ENCODE results near the gene NASP. TPM values are rescaled to one million over a fixed set of nuclear protein-coding genes. Genes with fewer than 3 reads are reported as not detected.

NASP gene
- total and polyA plus RNA-seq, 2 of the 13 experiments (the other 11 are each of a cell fraction or from before 2014, with no cell fraction given), result 132 to 256 TPM

DNA sequence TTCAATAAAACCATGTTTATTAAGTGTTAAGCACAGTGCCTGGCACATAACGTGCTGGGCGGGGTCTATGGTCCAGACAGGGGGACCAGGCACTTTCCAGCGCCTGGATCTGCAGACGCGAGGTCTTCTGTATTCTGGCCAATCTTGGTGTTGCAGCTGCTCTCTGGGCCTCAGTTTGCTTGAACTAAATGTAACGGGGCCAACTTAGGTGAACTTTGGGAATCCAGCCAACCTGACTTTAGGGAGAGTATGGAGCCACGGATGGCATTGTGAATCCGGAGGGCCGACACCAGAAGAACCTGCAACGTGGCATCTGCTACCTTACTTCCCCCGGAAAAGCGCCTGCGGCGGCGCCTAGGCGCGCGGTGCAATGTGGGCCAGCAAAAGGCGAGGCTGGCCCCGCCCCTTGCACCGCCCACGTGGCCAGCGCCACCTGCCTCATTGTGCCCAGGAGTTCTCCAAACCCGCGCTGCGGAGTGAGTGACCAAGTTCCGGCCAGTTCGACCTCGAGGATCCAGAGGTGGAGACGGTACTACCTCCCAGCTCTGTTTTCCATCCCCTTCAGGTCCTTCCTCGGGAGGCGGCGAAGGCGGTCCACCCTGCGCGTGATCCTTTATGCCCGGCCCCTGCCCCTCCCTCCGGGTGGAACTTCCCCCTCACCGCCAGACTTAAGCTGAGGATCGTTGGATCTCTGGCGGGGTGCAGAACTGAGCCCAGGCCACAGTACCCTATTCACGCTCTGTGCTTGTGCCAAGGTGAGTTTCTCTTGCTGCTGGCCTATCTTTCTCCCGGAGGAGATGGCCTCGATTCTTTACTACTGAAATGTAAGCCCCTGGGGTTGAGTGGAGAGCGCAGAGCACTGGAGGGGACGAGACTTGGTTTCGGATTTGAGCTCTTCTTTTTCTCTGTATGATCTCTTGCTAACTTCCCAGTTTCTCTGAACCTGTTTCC lies 33.2 kb upstream of the NASP start, which contains the start of gene AKR1A1 (continued):
- TF ChIP-seq, protein P1, sequence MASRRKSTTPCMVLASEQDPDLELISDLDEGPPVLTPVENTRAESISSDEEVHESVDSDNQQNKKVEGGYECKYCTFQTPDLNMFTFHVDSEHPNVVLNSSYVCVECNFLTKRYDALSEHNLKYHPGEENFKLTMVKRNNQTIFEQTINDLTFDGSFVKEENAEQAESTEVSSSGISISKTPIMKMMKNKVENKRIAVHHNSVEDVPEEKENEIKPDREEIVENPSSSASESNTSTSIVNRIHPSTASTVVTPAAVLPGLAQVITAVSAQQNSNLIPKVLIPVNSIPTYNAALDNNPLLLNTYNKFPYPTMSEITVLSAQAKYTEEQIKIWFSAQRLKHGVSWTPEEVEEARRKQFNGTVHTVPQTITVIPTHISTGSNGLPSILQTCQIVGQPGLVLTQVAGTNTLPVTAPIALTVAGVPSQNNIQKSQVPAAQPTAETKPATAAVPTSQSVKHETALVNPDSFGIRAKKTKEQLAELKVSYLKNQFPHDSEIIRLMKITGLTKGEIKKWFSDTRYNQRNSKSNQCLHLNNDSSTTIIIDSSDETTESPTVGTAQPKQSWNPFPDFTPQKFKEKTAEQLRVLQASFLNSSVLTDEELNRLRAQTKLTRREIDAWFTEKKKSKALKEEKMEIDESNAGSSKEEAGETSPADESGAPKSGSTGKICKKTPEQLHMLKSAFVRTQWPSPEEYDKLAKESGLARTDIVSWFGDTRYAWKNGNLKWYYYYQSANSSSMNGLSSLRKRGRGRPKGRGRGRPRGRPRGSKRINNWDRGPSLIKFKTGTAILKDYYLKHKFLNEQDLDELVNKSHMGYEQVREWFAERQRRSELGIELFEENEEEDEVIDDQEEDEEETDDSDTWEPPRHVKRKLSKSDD (CRISPR knock-in tag; IDR thresholded peaks at IDR 0.05; ENCODE audit: low read depth), result peak; percentile 79
- TF ChIP-seq, protein P2, sequence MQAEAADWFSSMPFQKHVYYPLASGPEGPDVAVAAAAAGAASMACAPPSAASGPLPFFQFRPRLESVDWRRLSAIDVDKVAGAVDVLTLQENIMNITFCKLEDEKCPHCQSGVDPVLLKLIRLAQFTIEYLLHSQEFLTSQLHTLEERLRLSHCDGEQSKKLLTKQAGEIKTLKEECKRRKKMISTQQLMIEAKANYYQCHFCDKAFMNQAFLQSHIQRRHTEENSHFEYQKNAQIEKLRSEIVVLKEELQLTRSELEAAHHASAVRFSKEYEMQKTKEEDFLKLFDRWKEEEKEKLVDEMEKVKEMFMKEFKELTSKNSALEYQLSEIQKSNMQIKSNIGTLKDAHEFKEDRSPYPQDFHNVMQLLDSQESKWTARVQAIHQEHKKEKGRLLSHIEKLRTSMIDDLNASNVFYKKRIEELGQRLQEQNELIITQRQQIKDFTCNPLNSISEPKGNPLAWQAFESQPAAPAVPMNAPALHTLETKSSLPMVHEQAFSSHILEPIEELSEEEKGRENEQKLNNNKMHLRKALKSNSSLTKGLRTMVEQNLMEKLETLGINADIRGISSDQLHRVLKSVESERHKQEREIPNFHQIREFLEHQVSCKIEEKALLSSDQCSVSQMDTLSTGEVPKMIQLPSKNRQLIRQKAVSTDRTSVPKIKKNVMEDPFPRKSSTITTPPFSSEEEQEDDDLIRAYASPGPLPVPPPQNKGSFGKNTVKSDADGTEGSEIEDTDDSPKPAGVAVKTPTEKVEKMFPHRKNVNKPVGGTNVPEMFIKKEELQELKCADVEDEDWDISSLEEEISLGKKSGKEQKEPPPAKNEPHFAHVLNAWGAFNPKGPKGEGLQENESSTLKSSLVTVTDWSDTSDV (CRISPR knock-in tag; IDR thresholded peaks at IDR 0.05), result peak; percentile 89; the same call in 1 of the 2 replicates
- TF ChIP-seq NR2F6 (IDR thresholded peaks at IDR 0.05) (no peak), NR2F6 (CRISPR knock-in tag; IDR thresholded peaks at IDR 0.05) (0 out of 2 replicates have a peak, but pooled peaks have one; percentile 7), ZNF891 (CRISPR knock-in tag; IDR thresholded peaks at IDR 0.05) (peak; percentile 96), ZNF564 (CRISPR knock-in tag; IDR thresholded peaks at IDR 0.05) (no peak; the same call in 1 of the 2 replicates), KDM6A (CRISPR knock-in tag; IDR thresholded peaks at IDR 0.05; ENCODE audit: low read depth) (no peak), RBM39 (IDR thresholded peaks at IDR 0.05; ENCODE audit: low read depth, low read length, poor library complexity, severe bottlenecking) (no peak), ZNF234 (CRISPR knock-in tag; conservative IDR thresholded peaks at IDR 0.05) (no peak; the same call in 1 of the 2 replicates), ZSCAN9 (CRISPR knock-in tag; IDR thresholded peaks at IDR 0.05; ENCODE audit: borderline replicate concordance) (peak; percentile 91), SNAI1 (CRISPR knock-in tag; IDR thresholded peaks at IDR 0.05; ENCODE audit: borderline replicate concordance) (0 out of 2 replicates have a peak, but pooled peaks have one; percentile 29), ZNF160 (CRISPR knock-in tag; IDR thresholded peaks at IDR 0.05) (peak; percentile 77; the same call in 1 of the 2 replicates), SSRP1 (CRISPR knock-in tag; IDR thresholded peaks at IDR 0.05) (no peak)
- TF ChIP-seq, protein P3, sequence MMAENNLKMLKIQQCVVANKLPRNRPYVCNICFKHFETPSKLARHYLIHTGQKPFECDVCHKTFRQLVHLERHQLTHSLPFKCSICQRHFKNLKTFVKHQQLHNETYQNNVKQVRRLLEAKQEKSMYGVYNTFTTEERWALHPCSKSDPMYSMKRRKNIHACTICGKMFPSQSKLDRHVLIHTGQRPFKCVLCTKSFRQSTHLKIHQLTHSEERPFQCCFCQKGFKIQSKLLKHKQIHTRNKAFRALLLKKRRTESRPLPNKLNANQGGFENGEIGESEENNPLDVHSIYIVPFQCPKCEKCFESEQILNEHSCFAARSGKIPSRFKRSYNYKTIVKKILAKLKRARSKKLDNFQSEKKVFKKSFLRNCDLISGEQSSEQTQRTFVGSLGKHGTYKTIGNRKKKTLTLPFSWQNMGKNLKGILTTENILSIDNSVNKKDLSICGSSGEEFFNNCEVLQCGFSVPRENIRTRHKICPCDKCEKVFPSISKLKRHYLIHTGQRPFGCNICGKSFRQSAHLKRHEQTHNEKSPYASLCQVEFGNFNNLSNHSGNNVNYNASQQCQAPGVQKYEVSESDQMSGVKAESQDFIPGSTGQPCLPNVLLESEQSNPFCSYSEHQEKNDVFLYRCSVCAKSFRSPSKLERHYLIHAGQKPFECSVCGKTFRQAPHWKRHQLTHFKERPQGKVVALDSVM (CRISPR knock-in tag; IDR thresholded peaks at IDR 0.05), result peak; percentile 66; the same call in 1 of the 2 replicates
- TF ChIP-seq, protein P4, sequence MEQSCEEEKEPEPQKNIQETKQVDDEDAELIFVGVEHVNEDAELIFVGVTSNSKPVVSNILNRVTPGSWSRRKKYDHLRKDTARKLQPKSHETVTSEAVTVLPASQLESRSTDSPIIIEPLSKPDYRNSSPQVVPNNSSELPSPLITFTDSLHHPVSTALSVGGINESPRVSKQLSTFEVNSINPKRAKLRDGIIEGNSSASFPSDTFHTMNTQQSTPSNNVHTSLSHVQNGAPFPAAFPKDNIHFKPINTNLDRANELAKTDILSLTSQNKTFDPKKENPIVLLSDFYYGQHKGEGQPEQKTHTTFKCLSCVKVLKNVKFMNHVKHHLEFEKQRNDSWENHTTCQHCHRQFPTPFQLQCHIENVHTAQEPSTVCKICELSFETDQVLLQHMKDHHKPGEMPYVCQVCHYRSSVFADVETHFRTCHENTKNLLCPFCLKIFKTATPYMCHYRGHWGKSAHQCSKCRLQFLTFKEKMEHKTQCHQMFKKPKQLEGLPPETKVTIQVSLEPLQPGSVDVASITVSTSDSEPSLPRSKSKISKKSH (CRISPR knock-in tag; IDR thresholded peaks at IDR 0.05; ENCODE audit: borderline replicate concordance), result peak; percentile 80; the same call in 1 of the 2 replicates
- TF ChIP-seq, protein P5, sequence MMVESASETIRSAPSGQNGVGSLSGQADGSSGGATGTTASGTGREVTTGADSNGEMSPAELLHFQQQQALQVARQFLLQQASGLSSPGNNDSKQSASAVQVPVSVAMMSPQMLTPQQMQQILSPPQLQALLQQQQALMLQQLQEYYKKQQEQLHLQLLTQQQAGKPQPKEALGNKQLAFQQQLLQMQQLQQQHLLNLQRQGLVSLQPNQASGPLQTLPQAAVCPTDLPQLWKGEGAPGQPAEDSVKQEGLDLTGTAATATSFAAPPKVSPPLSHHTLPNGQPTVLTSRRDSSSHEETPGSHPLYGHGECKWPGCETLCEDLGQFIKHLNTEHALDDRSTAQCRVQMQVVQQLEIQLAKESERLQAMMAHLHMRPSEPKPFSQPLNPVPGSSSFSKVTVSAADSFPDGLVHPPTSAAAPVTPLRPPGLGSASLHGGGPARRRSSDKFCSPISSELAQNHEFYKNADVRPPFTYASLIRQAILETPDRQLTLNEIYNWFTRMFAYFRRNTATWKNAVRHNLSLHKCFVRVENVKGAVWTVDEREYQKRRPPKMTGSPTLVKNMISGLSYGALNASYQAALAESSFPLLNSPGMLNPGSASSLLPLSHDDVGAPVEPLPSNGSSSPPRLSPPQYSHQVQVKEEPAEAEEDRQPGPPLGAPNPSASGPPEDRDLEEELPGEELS (CRISPR knock-in tag; IDR thresholded peaks at IDR 0.05), result peak; percentile 68

Measured in HepG2 (cell line).